22Rv1 (cell line): Measurements from ENCODE around the gene VAX1.

ENCODE experiments used
- CTCF ChIP-seq: fragments of 450-650 bp; IDR thresholded peaks from 2 replicates; pipeline ENCODE4 v1.5.1; 2017; ENCODE audit warnings: mild to moderate bottlenecking
- ZFX ChIP-seq: fragments of 450-650 bp; IDR thresholded peaks from 2 replicates; pipeline ENCODE4 v1.6.1; 2017; ENCODE audit warnings: antibody characterized with exemption, borderline replicate concordance

GRCh38 chr10:117134306-117135025, 3.6 kb downstream of the VAX1 start:
- TF ChIP-seq CTCF (no peak), ZFX (no peak)
